Endothelial cell (in vitro differentiated cells): ENCODE data around the gene TMBIM1. TPM values are rescaled to one million over a fixed set of nuclear protein-coding genes. Genes with fewer than 3 reads are reported as not detected.

Experiments
- DNase-seq: peaks from one replicate; pipeline ENCODE4 v3.0.0; 2021; ENCODE audit warnings: low spot score
- H3K27ac Mint-ChIP-seq: one replicate; pipeline ENCODE4 v1.8.0; 2021; ENCODE audit warnings: mixed read lengths, inconsistent platforms; ENCODE audit not compliant: unreplicated experiment
- H3K27me3 Mint-ChIP-seq: one replicate; pipeline ENCODE4 v1.8.0; 2021; ENCODE audit warnings: mild to moderate bottlenecking, moderate library complexity, mixed read lengths, inconsistent platforms; ENCODE audit not compliant: unreplicated experiment
- H3K36me3 Mint-ChIP-seq: one replicate; pipeline ENCODE4 v1.8.0; 2021; ENCODE audit warnings: mild to moderate bottlenecking, low read depth, mixed read lengths, inconsistent platforms; ENCODE audit not compliant: unreplicated experiment
- H3K4me1 Mint-ChIP-seq: one replicate; pipeline ENCODE4 v1.8.0; 2021; ENCODE audit warnings: mild to moderate bottlenecking, mixed read lengths, inconsistent platforms; ENCODE audit not compliant: unreplicated experiment
- H3K4me3 Mint-ChIP-seq: one replicate; pipeline ENCODE4 v1.8.0; 2021; ENCODE audit warnings: mild to moderate bottlenecking, mixed read lengths, inconsistent platforms; ENCODE audit not compliant: unreplicated experiment
- H3K9me3 Mint-ChIP-seq: one replicate; pipeline ENCODE4 v1.8.0; 2021; ENCODE audit warnings: mixed read lengths, inconsistent platforms; ENCODE audit not compliant: unreplicated experiment
- CTCF ChIP-seq: fragments of 200-600 bp; sonication (generic); IDR thresholded peaks from one replicate; pipeline ENCODE4 v1.5.0; 2021; ENCODE audit warnings: antibody characterized with exemption; ENCODE audit not compliant: unreplicated experiment
- total RNA-seq: library from RNA; stranded (reverse); fragmentation: NEBNext Ultra II Directional; extraction: Animal tissue kit (Norgen Biotek cat#: 25700); gene quantifications from one replicate; pipeline ENCODE4 v1.2.1, GENCODE V29; 2021; ENCODE audit not compliant: unreplicated experiment

The TMBIM1 gene
- total RNA-seq, 1 donor from 2014 or later, result 78.5 TPM

- H3K4me1 Mint-ChIP-seq, result peaks cover 49% of the 10 kb centered on the region
- no peak overlapping the region for H3K27ac Mint-ChIP-seq
- H3K27me3 Mint-ChIP-seq, result peaks cover 8% of the 10 kb centered on the region
- DNase-seq, result no peak
- no peaks in the 10 kb centered on the region for H3K9me3 Mint-ChIP-seq
- H3K4me3 Mint-ChIP-seq, result peak overlapping the region; percentile 87
- peaks cover 10% of the 10 kb centered on the region for H3K36me3 Mint-ChIP-seq
- TF ChIP-seq CTCF, result no peak
Measured at GRCh38 chr2:218291318-218292047, 820 bp downstream of the TMBIM1 start.

GRCh38 chr2:218290316-218291261, 1.7 kb downstream of the TMBIM1 start:
- H3K27ac Mint-ChIP-seq, result peak overlapping the region; percentile 72
- no peak for DNase-seq
- no peak for TF ChIP-seq CTCF
- peaks cover 9% of the 10 kb centered on the region for H3K27me3 Mint-ChIP-seq
- H3K4me1 Mint-ChIP-seq, result peaks cover 53% of the 10 kb centered on the region
- H3K9me3 Mint-ChIP-seq, result no peaks in the 10 kb centered on the region
- H3K36me3 Mint-ChIP-seq, result peaks cover 10% of the 10 kb centered on the region
- peak overlapping the region; percentile 87 for H3K4me3 Mint-ChIP-seq

GRCh38 chr2:218289639-218290315, 2.5 kb downstream of the TMBIM1 start:
- TF ChIP-seq CTCF, result no peak
- H3K9me3 Mint-ChIP-seq, result no peaks in the 10 kb centered on the region
- H3K4me3 Mint-ChIP-seq, result peak overlapping the region; percentile 57
- peaks cover 13% of the 10 kb centered on the region for H3K36me3 Mint-ChIP-seq
- H3K27ac Mint-ChIP-seq, result peak overlapping the region; percentile 72
- no peak for DNase-seq
- H3K4me1 Mint-ChIP-seq, result peaks cover 54% of the 10 kb centered on the region
- peaks cover 9% of the 10 kb centered on the region for H3K27me3 Mint-ChIP-seq

- Mint-ChIP-seq H3K27ac (peak overlapping the region; percentile 85), H3K9me3 (no peaks in the 10 kb centered on the region), H3K27me3 (peaks cover 14% of the 10 kb centered on the region), H3K36me3 (peaks cover 14% of the 10 kb centered on the region), H3K4me3 (peak overlapping the region; percentile 57), H3K4me1 (peaks cover 50% of the 10 kb centered on the region)
- no peak for TF ChIP-seq CTCF
- DNase-seq, result peak; percentile 69
Measured at GRCh38 chr2:218286570-218287459, 5.5 kb downstream of the TMBIM1 start.
